Endothelial cell of umbilical vein (primary cell): Measurements from ENCODE around the gene TRPC1.

Experiments
- EZH2 ChIP-seq: IDR thresholded peaks from 2 replicates; pipeline ENCODE4 v1.6.1; 2012; ENCODE audit warnings: borderline replicate concordance, low read depth, mild to moderate bottlenecking, moderate library complexity, low read length, inconsistent platforms; ENCODE audit not compliant: severe bottlenecking
- FOS ChIP-seq: IDR thresholded peaks from 2 replicates; pipeline ENCODE4 v1.6.1; 2011; ENCODE audit warnings: mild to moderate bottlenecking, low read length, moderate library complexity, borderline replicate concordance; ENCODE audit not compliant: insufficient read depth
- GATA2 ChIP-seq: IDR thresholded peaks from 2 replicates; pipeline ENCODE4 v1.7.0; 2011; ENCODE audit warnings: low read depth, mild to moderate bottlenecking, moderate library complexity, mixed read lengths, low read length; ENCODE audit not compliant: insufficient read length, insufficient read depth
- JUN ChIP-seq: IDR thresholded peaks from 2 replicates; pipeline ENCODE4 v1.6.1; 2011; ENCODE audit warnings: borderline replicate concordance, low read depth; ENCODE audit not compliant: insufficient read length, insufficient read depth
- MYC ChIP-seq: IDR thresholded peaks from one replicate; pipeline ENCODE4 v1.6.1; 2011; ENCODE audit warnings: mild to moderate bottlenecking, low read depth, low read length
- POLR2A ChIP-seq: IDR thresholded peaks from 2 replicates; pipeline ENCODE4 v1.6.1; 2012; ENCODE audit warnings: low read depth, mild to moderate bottlenecking, control low read depth, low read length
- POLR2AphosphoS5 ChIP-seq: IDR thresholded peaks from 2 replicates; pipeline ENCODE4 v1.6.1; 2012; ENCODE audit warnings: low read depth, mild to moderate bottlenecking, control low read depth, low read length, moderate library complexity; ENCODE audit not compliant: insufficient read depth
- TF ChIP-seq, protein P1 (sequence below): IDR thresholded peaks from 2 replicates; pipeline ENCODE4 v1.6.1; 2011; ENCODE audit not compliant: insufficient read depth, insufficient read length
- TF ChIP-seq, protein P2 (sequence below), 2 donors: IDR thresholded peaks; 1 replicate in 1 of 2; 2 replicates in 1 of 2; pipeline ENCODE4 v1.5.1; 2011; ENCODE audit warnings: low read length in 2 of 2, mild to moderate bottlenecking in 2 of 2, moderate library complexity in 2 of 2, control low read depth in 1 of 2, inconsistent platforms in 1 of 2, low read depth in 1 of 2; ENCODE audit not compliant: insufficient read depth in 1 of 2; ENCODE audit errors: extremely low read depth in 1 of 2

DNA sequence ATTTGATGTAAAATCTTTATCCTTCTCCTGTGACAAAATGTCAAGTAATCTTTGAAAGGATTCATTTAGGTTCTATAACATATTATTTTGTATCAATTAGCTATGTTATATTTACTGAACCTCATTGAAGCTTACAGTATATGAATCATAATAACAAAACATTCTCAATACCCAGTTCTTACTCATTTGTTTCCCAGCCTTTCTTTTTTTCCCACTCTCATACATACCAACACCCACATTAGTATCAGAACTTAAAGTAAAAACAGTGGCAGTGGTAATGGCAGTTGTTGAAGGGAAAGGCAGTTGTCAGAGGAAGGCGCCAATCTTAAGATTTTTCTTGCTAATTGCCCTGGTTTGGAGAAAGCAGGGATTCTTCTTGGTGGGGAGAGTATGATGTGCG, 33.2 kb upstream of the TRPC1 start:
- TF ChIP-seq, protein P1, sequence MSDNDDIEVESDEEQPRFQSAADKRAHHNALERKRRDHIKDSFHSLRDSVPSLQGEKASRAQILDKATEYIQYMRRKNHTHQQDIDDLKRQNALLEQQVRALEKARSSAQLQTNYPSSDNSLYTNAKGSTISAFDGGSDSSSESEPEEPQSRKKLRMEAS: no peak
- TF ChIP-seq, protein P2, sequence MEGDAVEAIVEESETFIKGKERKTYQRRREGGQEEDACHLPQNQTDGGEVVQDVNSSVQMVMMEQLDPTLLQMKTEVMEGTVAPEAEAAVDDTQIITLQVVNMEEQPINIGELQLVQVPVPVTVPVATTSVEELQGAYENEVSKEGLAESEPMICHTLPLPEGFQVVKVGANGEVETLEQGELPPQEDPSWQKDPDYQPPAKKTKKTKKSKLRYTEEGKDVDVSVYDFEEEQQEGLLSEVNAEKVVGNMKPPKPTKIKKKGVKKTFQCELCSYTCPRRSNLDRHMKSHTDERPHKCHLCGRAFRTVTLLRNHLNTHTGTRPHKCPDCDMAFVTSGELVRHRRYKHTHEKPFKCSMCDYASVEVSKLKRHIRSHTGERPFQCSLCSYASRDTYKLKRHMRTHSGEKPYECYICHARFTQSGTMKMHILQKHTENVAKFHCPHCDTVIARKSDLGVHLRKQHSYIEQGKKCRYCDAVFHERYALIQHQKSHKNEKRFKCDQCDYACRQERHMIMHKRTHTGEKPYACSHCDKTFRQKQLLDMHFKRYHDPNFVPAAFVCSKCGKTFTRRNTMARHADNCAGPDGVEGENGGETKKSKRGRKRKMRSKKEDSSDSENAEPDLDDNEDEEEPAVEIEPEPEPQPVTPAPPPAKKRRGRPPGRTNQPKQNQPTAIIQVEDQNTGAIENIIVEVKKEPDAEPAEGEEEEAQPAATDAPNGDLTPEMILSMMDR (IDR thresholded peaks at IDR 0.05; ENCODE audit: extremely low read depth in 1 of 2, insufficient read depth in 1 of 2, low read depth in 1 of 2, low read length in 2 of 2): no peak
- no peak for TF ChIP-seq EZH2
- TF ChIP-seq POLR2AphosphoS5: no peak
- no peak for TF ChIP-seq POLR2A
- no peak for TF ChIP-seq MYC
- TF ChIP-seq FOS: no peak
- TF ChIP-seq JUN: no peak
- TF ChIP-seq GATA2: no peak
